HG02642 (cell line): ENCODE measurements around the gene ELAPOR1.
A peak's percentile ranks its signal among the peaks of the same experiment; 100 is the strongest.
"Not testable (repeated sequence)": the region's sequence is repeated elsewhere in the genome, so short reads cannot be mapped to it uniquely, and the experiment has no call there.

ENCODE experiments used
- ATAC-seq: cut with Tn5 transposase; IDR thresholded peaks from one replicate; pipeline ENCODE4 v1.9.1; 2021; ENCODE audit warnings: mild to moderate bottlenecking; ENCODE audit not compliant: unreplicated experiment, poor library complexity

ELAPOR1 gene

DNA sequence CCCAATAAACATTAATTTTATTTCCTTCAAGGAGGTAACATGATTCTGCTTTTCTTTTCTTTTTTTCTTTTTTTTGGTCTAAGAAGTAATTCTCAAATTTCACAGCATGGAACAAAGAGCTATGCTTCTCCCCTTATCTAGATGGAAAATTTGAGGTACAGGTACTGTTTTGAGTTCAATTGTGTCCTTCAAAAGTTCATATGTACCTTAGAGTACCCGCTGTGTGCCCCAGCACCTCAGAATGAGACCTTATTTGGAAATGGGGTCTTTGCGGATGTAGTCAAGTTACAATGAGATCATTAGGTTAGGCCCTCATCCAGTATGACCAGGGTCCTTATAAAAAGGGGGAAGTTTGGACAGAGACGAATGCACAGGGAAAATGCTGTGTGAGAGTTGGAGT is 22.0 kb downstream of the ELAPOR1 start:
- no peak for ATAC-seq

DNA sequence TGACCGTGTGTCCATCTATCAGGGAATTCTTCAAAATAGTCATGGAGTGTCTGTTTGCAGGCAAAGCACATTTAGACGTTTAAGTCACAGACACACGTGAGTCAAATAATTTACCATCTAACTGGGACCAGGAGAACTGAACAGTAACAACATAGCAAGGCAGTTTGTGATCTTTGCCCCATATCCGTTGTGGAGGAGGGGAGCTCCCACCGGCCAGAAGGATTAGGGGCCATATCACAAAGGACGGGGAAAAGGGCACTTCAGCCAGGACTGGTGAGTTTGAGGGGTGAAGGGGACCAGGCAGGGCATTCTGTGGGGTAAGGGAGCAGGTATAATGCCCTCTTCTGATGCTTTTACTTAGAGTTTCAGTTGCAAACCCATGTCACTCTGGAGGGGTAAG is 22.9 kb downstream of the ELAPOR1 start:
- ATAC-seq, result no peak

DNA sequence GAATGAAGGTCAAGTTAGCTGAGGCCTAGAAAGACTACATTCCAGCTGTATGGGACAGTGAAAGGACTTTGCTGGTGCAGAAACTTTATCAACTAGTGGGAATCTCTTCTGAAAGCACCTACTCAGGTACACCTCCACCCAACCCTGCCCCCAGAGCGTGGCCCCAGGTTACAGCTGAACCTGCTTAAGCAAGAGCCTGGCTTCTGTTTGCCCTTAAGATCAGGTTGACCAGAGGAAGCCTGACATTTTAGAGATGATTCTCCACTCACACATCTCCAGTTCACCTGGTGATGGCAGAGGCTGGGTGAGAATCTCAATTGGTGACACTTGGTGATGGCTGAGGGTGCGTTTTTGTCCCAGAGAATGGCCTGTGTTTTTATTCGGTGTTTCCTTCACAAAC is 24.0 kb downstream of the ELAPOR1 start:
- ATAC-seq, result no peak

DNA sequence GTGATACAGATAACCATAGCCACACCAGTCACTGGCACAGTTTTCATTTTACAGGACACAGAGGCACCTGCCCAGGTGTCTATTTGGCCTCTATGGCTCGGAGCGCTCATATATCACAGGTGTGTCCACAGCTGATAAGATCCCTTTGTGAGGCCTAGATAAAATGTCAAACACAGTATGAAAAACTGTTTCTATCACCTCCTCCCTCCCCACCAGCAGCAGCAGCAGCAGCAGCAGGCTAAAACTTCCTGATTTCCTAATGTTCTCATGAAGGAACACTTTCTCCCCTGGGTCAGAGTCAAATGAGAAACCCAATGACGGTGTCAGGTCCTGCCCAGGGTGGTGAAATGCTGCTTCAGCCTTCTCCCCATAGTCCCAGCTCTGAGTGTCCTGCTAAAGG is 24.4 kb downstream of the ELAPOR1 start:
- no peak for ATAC-seq

DNA sequence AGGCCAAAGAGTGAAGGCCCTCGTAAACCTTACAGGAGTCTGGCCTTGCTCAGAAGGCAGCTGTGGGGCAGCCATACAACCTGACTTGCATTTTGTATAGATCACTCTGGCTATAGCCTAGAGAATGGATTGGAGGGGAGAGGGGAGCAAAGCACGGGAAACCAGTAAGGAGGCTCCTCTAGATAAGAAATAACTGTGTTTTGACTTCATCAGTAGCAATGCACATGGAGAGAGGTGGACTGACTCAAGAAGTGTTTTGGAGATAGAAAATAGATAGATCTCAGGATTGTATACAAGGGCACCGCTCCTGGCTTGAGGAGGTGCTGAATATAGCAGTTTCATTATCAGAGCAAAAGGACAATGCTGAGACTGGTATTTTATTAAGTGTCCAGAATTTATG is 26.5 kb downstream of the ELAPOR1 start:
- no peak for ATAC-seq

DNA sequence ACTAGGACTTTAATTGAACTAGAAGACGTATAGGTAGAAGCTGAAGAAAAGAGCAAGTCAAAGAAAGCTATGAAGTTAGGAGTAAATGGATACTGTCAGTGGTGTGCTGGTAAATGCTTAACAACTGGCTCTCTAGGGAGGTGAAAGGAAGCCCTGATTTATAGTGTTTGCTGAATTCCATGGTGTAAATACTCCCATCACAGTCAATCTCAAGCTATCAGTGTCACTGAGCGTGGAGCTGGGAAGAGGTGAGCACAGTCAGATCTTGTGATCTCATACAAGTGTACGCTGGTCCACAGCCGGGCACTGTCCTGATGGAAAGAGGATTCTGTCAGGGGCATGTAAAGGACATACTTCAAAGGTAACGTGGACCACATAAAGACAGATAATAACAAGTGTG is 28.3 kb downstream of the ELAPOR1 start:
- no peak for ATAC-seq

DNA sequence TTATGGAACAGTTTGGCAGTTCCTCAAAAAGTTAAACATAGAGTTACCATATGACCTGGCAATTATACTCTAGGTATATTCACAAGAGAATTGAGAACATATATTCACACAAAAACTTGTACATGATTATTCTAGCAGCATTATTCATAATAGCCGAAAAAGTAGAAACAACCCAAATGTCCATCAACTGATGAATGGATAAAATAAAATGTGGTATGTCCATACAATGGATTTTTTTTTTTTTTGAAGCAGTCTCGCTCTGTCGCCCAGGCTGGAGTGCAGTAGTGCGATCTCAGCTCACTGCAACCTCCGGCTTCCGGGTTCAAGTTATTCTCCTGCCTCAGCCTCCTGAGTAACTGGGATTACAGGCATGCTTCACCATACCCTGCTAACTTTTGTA is 28.8 kb downstream of the ELAPOR1 start:
- not testable (repeated sequence) for ATAC-seq

DNA sequence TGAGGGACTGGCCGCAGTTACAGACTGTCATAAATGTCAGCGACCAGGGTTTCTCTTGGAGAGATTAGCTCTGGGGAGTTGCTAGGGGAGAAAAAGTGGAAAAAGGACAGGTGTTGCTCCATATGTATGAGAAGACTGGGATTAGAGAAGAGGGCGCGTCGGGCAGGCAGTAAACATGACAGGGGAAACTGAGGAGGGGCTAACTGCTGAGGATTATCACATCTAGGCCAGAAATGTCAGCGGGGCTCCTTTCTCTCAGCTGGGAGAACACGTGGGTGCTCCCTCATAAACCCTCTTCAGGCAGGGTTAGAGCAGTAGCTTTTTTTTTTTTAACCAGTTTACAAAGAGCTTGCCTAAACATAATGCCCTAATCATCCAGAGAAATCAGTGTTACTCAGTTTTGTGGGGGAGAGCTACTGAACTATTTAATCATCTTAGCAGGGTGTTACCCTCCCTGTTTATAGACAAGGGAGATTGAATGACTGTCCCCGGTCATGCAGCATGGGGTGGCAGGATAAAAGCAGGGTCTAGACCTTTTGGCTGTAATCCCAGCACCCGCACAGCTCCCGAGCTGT is 35.2 kb downstream of the ELAPOR1 start:
- ATAC-seq, result no peak

DNA sequence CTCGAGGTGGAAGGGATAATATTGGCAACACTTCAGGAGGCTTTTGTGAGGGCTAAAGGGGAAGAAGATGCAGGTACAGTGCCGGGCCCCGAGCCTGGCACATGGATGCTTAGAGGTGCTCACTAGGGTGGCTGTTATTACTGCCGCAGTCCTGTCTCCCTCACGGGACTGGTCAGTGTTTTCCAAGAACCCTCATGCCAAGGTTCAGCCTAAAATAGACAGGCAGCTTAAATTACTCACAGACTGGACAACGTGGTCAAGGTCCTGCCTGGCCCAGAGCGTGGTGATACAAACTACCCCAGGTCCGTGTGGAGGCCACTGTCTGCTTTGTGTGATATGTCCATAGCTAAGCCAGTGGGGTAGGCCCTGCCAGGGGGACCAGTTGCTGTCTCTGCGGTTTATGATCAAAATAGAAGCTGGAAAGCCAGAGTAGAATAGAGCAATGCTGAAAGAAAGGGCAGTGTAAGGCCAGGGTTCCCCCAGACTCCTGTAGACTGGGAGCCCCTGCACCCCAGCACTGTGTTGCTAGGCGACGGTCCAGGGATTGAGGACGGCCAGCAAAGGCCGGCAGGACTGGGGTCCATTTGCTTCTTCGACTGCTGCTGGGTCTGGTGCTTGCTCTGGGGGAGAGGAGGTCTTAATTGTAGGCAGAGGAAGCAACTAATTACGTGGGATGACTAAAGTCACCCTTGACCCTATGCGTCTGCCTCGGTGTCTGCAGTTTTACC is 36.1 kb downstream of the ELAPOR1 start:
- no peak for ATAC-seq

DNA sequence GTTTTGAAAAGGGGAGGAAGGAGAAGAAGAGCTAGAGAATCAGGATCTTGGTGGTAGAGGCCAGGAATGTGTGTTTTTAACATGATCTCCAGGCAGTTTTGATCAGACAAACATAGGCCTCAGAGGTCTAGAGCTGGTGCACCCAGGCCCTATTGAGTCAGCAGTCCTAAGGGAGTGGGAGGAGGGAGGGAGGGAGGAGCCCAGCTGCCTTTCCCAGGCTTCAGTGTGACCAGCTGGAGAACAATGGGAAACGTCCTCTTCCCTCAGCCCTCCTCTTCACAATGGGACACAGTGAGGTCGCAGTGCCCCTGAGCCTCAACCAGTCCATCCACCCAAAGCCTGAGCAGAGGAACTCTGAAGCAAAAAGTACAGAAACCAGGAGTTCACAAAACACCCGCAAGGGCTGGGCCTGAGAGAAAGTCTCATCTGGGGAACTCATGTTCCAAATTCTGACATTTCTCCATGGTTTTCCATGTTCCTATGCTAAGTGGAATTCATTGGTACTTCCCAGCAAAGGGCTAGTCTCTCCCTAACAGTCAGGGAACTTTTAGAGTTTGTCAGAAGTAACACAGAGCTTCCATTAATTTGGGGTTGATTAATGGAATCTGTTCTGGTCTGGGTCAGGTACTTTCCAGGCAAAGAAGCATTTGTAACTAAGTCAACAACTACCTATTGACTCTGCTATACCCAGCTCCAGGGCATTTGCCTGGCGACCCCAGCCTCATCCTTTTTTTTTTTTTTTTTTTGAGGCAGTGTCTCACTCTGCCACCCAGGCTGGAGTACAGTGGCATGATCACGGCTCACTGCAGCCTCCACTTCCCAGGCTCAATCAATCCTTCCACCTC is 37.5 kb downstream of the ELAPOR1 start:
- ATAC-seq, result no peak

DNA sequence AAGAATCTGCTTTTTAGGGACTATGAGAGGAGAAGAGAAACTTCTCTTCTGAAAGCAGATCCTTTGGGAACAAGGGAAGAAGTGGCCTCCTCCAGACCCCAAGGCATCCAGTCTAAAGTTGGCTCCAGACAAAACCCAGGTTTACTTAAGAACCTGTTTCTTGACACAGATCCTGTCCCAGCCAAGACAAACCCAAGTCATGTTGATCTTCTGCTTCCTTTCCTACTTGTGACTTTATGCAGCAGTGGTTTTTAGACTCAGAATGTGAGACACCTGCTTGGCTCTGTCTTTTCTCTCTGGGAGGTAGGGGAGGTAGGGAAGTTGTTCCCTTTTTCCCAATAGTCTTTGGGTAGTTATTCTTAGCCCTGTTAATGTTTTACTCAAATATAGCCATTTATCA is 38.3 kb downstream of the ELAPOR1 start:
- ATAC-seq, result no peak

DNA sequence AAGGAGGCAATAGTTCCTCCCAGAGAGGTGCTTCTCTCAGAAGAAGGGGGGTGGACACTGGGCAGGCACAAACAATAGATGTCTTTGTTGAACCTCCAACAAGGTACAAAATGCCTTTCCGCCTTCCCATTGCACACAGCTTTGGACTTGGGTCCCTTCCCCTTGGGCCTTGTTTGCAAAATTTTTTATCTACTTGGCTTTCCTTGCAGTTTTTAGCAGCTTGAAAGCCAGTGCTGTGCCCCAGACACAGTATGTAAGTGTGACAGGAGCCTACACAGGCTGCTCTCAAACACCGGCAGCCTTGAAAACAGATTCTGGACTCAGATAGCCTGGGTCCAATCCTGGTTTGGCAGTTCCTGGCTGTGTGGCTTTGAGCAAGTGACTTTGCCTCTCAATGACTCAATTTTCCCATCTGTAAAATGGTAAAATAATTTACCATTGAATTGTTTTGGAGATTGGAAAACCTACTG is 43.0 kb downstream of the ELAPOR1 start:
- ATAC-seq, result no peak

DNA sequence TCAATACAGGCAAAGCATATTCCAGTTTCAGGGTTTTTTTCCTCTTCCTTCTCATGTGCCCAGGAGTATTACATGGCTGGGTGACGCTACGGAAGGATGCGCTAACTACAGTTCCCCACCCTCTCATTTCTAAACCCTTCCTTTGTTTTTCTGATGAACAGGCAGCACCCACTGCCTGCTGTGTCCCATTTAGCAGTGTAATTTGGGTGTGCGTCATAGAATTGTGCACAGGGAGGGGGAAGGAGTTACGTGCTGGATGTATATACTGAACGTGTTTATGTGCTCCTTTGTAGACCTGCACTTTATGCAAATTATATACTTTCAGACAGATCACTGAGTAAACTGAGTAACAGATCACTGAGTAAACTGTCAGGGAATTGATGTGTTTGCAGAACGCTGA is 44.5 kb downstream of the ELAPOR1 start:
- ATAC-seq, result no peak

DNA sequence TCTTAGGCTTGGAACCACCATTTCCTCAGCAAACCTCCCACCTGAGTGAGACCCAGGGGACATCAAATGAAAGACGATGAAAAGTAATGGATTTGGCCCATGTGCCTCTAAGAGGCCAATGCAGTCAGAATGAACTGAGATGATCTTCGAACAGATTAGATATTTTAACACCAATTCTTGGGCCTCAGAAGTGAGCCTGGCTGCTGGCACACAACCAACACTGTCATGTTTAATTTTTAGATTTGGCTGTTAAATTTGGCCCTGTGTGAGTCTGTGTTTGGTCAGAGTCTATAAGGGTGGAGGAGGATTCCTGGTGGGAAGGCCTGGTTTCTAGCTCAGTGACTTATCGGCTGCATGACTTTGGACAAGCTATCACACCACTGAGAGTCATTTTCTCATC is 45.4 kb downstream of the ELAPOR1 start:
- no peak for ATAC-seq

DNA sequence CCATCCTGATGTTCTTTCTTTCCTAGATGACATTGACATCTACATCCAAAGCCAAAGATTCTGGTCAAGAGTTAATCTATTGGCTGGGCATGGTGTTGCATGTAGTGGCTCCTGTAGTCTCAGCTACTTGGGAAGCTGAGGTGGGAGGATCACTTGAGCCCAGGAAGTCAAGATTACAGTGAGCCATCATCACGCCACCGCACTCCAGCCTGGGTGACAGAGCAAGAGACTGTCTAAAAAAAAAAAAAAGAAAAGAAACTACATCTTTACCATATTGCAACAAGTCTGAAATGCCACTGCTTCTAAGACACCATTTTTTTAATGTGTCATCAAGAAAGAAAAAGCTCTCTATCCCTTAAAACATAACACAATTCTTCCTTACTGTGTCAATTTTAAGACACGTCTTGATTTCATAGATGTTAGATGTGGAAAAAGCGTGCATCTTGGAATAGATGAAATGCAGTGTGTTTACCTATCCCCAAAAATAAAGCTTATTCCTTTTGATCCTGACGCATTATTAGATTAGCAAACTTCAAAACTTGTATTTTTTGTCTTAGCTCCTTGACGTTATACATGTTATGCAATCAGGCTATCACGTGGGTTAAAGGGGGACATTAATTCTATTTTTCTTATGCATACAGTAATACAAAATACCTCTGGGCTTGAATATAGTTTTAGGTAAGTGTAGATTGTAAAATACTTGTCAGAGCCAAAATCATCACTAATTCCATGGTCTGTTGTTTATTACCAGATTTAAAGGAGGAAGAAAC is 46.3 kb downstream of the ELAPOR1 start:
- no peak for ATAC-seq

DNA sequence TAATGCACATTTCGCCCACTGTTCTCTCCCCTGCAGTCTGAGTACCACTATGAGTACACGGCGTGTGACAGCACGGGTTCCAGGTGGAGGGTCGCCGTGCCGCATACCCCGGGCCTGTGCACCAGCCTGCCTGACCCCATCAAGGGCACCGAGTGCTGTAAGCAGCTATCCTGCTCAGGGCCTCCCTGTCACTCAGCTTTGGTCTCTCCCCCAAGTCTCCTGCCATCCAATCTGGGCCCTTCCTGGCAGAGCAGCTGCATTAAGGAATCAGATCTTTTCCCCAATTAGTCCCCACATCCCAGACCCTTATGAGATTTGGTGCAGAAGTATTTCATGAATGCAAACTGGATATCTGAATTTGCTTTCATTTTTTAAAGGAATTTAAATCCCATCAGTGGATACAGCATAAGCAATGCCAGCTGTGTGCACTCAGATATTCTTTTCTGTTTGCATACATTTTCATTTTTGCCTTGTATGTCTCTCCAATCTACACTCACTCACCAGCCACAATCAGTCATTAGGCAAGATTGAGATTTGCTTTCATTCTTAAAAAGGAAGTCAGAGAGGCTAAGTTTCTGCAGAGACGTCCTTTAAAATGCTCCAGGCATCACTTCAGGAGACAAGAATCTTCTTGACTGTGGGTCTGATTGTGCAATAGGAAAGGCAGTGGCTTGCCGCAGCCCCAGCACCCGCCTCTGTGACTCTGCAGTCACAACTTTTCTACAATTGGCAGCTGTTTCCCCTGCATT is 48.1 kb downstream of the ELAPOR1 start:
- ATAC-seq, result peak; percentile 51

DNA sequence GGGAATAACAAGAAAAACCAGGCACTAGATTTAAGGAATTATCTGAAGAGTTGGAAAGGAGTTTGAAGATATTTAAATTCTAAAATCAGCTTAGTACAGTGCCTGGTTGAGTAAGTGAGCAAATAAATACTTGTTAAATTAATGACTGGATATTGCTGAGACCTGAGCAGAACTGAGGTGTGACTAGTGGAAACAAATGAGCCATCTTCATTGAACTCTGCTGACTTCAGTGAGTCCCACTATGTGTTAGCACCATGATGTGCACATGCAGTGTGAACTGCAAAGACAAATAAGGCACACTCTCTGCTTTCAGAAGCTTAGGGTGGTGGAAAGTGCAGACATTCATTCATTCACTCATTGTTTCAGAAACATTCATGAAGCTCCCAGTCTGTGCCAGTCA is 48.7 kb downstream of the ELAPOR1 start:
- ATAC-seq, result no peak

DNA sequence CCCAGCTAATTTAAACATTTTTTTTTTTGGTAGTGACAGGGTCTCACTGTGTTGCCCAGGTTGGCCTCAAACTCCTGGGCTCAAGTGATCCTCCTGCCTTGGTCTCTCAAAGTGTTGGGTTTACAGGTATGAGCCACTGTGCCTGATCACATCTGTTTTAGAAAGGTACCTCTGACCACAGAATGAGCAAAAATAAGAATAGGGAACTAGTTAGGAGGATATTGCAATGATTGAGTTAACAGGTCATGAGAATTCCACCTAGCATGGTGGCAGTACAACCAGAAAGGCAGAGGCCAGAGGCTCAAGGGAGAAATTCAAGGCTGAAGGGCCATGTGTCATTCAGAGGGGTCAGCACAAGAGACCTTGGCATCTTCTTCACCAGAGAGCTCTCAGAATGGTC is 49.6 kb downstream of the ELAPOR1 start:
- no peak for ATAC-seq
